Left kidney (tissue), 2 donors: ENCODE data around the gene FOXJ3. TPM values are rescaled to one million over a fixed set of nuclear protein-coding genes. Genes with fewer than 3 reads are reported as not detected.
"Not testable (repeated sequence)": the region's sequence is repeated elsewhere in the genome, so short reads cannot be mapped to it uniquely, and the experiment has no call there.

Experiments used
- DNase-seq: peaks from one replicate; pipeline ENCODE4 v3.0.0-alpha.2; 2013
- polyA plus RNA-seq: library from polyadenylated mRNA; unstranded; fragments of 120-200 nt; gene quantifications from one replicate; pipeline ENCODE4 v1.2.1, GENCODE V29; 2013; ENCODE audit not compliant: insufficient read length

FOXJ3 gene
- polyA plus RNA-seq, 1 donor, result 58.1 TPM

DNA sequence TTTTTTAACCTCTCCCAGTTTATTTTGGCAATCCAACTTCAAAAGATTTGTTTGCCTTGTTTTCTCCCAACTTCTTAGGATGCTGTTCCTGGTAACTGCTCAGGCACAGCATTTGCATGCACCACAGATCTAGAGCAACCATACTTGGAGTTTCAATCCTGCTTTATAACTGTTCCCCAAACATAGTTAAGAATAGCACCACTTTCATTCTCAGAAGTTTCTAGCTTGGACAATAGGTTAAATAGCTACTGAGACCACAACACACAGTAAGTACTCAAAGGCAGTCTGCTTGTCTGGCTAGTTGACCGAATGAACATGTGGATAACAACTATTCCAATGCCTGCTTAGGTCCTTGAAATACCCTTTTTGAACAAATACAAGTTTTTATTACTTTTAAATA lies 76.8 kb downstream of the FOXJ3 start:
- DNase-seq, result no peak

- no peak for DNase-seq
Observed at GRCh38 chr1:42251042-42251441, 84.0 kb downstream of the FOXJ3 start.

DNA sequence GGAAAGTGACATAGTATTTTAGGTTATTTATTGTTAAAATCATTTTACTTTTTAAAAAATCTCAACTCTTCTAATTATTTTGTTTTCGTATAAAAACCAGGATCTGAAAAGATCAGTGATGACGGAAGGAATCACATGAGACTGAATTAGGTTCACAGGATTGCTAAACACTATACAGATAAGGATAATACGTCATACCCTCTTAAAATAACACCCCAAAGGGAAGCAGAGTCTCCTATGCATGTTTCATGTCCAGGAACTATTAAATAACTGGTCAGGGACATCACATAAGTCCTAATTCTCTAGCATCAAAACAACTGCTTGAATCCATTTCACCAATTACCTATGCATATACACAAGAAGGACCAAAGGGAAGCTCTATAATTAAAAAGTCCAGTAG lies 84.9 kb downstream of the FOXJ3 start:
- no peak for DNase-seq

- no peak for DNase-seq
Observed at GRCh38 chr1:42240966-42241755, 93.9 kb downstream of the FOXJ3 start.

- DNase-seq, result no peak
Observed at GRCh38 chr1:42239555-42239954, 95.5 kb downstream of the FOXJ3 start.

DNA sequence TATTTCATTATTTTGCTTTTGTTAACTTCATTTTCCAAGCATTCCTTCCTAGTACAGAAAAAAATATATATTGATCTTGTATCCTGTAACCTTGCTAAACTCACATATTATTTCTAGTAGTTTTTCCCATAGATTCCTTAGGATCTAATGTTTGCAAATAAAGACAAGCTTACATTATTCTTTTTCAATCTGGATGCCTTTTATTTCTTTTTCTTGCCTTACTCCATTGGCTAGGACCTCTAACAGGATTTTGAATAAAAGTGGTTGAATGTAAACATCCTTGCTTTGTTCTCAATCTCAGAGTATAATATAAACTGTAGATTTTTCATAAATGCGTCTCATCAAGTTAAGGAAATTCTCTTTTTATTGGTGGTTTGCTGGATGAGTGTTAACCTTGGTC lies 96.0 kb downstream of the FOXJ3 start:
- DNase-seq, result no peak

- no peak for DNase-seq
Observed at GRCh38 chr1:42231253-42231652, 103.8 kb downstream of the FOXJ3 start.

DNA sequence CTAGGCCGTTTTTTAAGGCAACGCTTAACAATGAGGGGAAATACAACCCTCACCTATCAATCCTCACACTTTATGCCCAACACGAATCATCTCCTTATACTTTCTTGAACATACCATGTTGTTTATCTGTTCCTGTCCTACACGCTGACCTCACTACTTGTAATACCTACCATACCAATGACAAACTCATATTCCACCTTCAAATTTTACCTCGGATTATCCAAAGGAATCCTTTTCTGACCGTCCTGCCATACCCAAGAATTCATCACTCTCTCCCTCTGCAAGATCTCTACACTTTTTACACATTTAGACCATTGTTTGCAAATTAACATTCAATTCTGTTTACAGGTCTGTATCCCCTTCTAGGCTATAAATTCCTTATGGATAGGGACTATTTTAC lies 106.1 kb downstream of the FOXJ3 start:
- DNase-seq, result no peak

DNA sequence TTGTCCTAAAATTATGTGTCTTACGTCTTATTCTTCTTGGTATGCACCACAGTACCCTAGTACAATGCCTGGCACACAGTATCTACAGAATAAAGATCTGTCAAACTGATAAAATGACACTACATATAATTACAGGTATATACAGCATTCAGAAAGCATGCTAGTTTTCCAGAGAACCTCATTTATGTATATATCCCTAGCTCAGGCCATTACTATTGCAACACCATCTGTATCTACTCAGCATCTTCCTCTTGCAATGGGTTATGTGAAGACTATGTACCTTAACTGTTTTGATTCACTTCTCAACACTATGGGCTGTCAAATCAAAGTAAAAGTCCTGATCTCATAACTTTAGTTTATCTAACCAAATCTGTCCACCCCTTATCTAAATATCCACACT lies 112.0 kb downstream of the FOXJ3 start:
- DNase-seq, result no peak

DNA sequence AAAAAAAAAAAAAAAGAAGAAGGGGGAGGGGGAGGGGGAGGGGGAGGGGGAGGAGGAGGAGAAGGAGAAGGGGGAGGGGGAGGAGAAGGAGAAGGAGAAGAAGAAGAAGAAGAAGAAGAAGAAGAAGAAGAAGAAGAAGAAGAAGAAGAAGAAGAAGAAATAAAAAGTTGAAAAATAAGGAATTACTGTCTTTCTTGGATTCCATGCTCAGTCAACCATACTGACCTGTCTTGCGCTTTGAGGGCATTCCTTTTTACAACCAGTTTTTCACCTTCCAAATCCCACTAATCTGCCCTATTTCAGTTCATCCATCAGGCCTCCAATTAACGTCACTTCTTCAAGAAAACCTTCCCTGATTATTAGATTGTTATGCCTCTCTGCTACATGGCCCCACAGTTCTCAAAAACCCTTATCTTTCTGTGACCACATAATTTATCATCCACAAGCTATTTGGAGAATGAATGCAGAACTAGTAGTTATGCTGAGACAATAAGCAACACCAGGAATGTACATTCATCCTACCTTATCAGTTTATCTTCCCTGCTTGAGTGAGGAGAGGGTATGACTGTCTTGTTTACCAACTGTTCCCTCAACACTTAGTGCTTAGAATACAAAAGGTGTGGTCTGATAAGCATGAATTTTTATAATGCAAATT lies 113.0 kb downstream of the FOXJ3 start:
- DNase-seq, result no peak

DNA sequence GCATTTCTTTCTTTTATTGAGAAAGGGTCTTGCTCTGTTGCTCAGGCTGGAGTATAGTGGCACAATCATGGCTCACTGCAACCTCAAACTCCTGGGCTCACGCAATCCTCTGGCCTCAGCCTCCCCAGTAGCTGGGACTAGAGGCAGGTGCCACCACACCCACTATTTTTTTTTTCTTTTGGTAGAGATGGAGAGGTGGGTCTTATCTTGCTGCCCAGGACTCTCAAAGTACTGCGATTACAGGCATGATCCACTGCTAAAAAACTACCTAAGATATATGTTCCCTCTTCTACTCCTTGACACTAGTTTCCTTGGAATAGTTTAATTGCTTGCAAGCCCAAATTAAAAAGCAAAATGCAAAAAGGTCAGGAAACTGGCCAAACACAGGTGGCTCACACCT lies 113.6 kb downstream of the FOXJ3 start:
- DNase-seq, result no peak

DNA sequence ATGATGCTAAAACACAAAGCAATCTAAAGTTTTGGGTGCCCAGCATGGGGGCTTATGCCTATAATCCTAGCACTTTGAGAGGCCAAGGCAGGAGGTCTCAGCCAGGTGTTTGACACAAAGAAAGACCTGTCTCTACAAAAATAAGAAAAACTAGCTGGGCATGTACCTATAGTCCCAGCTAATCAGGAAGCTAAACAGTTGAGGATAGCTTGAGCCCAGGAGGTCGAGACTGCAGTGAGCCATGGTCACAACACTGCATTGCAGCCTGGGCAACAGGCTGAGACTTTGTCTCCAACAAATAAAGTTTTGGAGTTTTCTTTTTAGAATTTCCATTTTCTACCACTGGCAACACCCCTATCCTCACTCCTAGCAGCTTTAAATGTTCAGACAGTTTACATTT lies 115.4 kb downstream of the FOXJ3 start:
- no peak for DNase-seq

DNA sequence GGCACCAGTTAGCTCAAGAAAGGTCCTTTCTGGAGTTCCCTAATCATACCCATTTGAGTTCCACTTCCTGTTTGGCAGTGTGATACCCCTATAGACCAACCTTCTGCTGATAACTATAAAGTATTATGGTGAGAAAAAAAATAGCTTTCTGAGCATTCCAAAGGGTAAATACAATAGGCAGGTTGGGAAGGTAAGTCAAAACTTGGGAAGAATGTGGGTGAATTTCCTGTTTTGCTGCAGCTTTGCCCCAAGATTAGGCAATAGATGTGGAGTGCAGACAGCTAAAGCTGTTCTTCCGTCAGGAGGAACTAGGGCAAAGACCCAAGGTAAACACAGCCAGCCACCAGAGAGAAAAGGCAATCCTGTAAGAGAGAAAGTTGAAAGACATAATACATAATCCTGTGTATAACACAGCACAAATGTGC lies 120.6 kb downstream of the FOXJ3 start:
- no peak for DNase-seq

GRCh38 chr1:42211224-42211623 lies 123.8 kb downstream of the FOXJ3 start:
- no peak for DNase-seq

DNA sequence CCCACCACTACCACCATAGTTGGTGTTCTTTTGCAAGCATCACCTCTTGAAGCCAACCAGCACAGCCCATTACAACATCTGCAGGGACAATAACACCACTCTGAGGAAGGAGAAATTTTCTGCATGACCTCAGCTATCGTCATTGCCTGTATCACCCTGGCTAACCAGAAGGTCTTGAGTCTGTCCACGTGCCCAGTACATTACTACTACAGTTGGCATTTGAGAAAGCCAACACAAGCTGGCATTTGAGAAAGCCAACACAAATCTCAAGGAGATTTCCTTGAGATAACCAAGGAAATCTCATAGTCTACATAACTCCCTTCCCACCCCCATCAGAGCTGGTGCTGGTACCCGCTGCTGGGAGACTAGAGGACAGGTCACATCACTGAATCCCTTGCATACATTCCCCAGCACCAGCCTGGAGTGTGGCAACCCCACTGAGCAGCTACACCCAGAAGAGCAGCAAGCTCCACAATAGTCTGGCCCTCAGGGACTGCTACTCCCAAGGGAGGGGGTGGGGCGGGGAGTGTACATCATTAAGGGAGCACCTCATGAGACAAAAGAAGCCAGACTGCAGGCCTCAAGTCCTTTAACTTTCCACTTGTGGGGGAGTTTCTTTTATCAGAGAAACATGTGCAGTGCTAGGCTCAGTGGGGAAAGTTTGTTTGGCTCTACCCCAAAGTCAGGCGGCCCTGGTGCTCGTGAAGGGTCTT lies 124.5 kb downstream of the FOXJ3 start:
- no peak for DNase-seq

- no peak for DNase-seq
Observed at GRCh38 chr1:42209526-42210251, 125.3 kb downstream of the FOXJ3 start.

DNA sequence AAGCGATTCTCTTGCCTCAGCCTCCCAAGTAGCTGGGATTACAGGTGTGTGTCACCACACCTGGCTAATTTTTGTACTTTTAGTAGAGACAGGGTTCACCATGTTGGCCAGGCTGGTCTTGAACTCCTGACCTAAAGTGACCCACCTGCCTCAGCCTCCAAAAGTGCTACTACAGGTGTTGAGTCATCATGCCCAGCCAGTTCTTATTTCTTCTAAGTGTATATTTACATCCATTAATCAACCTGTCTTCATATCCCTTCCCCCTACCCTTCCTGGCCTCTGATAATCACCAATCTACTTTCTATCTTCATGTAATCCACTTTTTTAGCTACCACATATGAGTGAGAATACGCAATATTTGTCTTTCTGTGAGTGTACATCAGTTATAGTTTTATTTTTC lies 128.1 kb downstream of the FOXJ3 start:
- not testable (repeated sequence) for DNase-seq

DNA sequence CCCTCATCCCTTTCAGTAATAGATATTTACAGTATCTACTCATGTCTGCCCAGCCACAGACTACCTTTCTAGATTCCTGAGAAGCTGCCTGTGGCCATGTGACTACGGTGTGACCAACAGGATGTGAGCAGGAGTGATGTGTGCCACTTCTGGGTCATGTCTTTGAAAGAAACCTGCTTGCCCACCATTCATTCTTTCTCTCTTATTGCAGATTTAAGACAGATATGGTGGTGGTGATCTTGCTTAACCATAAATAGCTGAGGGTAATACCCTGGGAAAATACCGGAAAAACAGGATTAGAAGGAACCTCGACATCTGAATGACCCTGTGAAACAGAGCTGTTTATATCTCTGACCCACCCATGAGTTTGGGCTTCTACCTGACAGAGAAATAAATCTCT lies 128.9 kb downstream of the FOXJ3 start:
- DNase-seq, result no peak

DNA sequence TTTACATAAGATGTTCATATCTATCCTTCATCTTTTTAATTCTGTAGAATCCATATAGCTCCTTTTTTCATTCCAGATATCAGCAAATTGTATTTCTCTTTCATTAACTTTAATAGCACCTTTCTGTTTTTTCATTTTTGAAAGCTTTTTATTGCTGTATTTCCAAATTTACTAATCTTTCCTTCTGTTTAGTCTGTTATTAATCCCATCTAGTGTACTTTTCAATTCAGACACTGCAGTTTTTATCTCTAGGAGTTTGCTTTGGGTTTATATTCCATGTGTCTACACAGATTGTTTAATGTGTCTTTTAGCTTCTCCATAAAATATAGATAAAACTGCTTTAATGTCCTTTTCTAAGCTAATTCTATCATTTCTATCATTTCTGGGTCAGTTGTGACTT lies 133.0 kb downstream of the FOXJ3 start:
- no peak for DNase-seq

DNA sequence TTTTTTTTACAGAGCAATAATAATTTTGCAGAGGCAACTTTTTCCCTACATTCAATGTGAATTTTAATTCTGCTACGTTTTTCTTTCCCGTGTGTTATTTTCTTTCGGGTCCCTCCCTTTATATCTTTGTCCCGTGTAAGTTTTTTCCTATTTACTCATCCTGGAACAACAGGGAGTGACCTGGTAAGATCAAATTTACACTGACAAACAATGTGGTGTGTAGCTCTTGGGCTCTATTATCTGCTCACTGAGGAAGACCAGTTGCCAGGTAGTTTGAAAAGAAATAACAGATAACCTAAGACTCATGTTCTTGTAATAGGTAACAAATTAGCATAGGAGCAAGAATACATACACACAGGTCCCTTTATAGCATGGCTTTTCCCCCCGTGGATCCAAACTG lies 136.8 kb downstream of the FOXJ3 start:
- no peak for DNase-seq

DNA sequence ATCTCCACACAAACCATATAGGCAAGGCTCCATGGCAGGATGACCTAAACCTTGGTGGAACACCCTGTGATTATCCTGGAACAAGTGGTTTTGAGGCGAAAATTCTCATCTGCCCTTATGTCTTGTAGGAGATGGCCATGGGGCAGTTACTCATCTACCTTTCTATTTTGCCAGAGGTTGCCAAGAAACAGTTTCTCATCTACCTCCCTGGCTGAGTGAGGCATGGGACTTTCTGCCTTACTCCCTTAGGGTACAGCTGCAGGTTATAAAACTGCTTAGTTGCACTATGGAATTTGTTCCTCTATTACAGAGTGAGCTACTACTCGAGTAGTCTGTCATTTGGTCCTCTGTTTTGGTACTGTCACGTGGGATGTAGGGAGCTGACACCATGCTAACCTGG lies 139.2 kb downstream of the FOXJ3 start:
- no peak for DNase-seq

DNA sequence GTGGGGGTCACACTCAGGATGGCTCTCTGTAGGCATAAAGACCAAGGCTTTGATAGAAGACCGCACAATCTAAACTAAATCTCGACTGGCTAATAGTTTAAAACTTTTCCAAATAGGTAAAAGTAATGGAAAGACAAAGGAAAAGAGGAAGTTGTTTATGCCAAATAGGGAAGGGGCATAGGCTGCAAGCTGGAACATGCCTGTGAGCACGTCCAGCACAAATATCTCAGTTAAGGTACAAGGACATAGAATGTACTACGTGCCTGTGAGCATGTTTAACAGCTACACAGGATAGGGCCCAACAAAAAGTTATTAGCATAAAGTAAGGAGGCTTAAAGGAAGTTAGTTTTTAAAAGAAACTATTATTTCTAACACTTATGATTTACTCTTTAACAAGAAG lies 142.9 kb downstream of the FOXJ3 start:
- DNase-seq, result no peak

GRCh38 chr1:42191319-42191718 lies 143.7 kb downstream of the FOXJ3 start:
- DNase-seq, result no peak
